HepG2 (cell line): Measurements from ENCODE around the gene TRAP1. TPM values are rescaled to one million over a fixed set of nuclear protein-coding genes. Genes with fewer than 3 reads are reported as not detected.

ENCODE experiments used
- HNF4G ChIP-seq, 2 experiments: sonication (generic) in 1 of 2; formaldehyde crosslinking in 1 of 2; IDR thresholded peaks; 2 replicates each; pipeline versions ENCODE4 v1.4.0 to v1.6.1; 2011 to 2020; ENCODE audit warnings: borderline replicate concordance in 2 of 2, low read depth in 2 of 2, mild to moderate bottlenecking in 2 of 2, low read length in 1 of 2, missing genetic modification reagents in 1 of 2, moderate library complexity in 1 of 2
- KDM1A ChIP-seq: IDR thresholded peaks from 2 replicates; pipeline ENCODE4 v1.6.1; 2016; ENCODE audit warnings: missing compliant biosample characterization
- MAFK ChIP-seq, 2 experiments: IDR thresholded peaks in 1 of 2; conservative IDR thresholded peaks in 1 of 2; 2 replicates each; pipeline ENCODE4 v1.6.1; 2011; ENCODE audit warnings: improper control_type of control experiment in 2 of 2, low read length in 2 of 2
- RBAK ChIP-seq: sonication (generic); formaldehyde crosslinking; IDR thresholded peaks from 2 replicates; pipeline ENCODE4 v1.5.1; 2020; ENCODE audit warnings: mild to moderate bottlenecking, missing genetic modification reagents
- SIX1 ChIP-seq: sonication (generic); formaldehyde crosslinking; IDR thresholded peaks from 2 replicates; pipeline ENCODE4 v1.4.0; 2020; ENCODE audit warnings: missing genetic modification reagents, borderline replicate concordance
- SP4 ChIP-seq: sonication (generic); formaldehyde crosslinking; IDR thresholded peaks from 2 replicates; pipeline ENCODE4 v1.8.1; 2023; ENCODE audit warnings: mild to moderate bottlenecking, missing genetic modification reagents
- ZNF441 ChIP-seq: sonication (generic); formaldehyde crosslinking; IDR thresholded peaks from 2 replicates; pipeline ENCODE4 v1.7.0; 2021; ENCODE audit warnings: missing genetic modification reagents, borderline replicate concordance
- polyA plus RNA-seq, 8 experiments: library from polyadenylated mRNA; depleted of rRNA in 3 of 8; stranded (reverse) in 7 of 8; unstranded in 1 of 8; fragments of >200 nt; fragmentation: Illumina TruSeq in 4 of 8; extraction: Trizol in 4 of 8; gene quantifications; 2 replicates each; pipeline versions ENCODE4 v1.2.1 to v1.2.3, GENCODE V29; 2011 to 2016; ENCODE audit warnings: low read depth in 4 of 8, missing spikeins in 1 of 8, mixed read lengths in 1 of 8; ENCODE audit not compliant: insufficient read depth in 1 of 8
- total RNA-seq, 5 experiments: library from RNA; depleted of rRNA; stranded (reverse); fragments of >200 nt; fragmentation: Illumina TruSeq; extraction: Trizol; gene quantifications; 2 replicates each; pipeline ENCODE4 v1.2.3, GENCODE V29; 2016; ENCODE audit warnings: low read depth in 1 of 5
- TF ChIP-seq, protein P1 (sequence below): sonication (generic); formaldehyde crosslinking; IDR thresholded peaks from 2 replicates; pipeline ENCODE4 v1.5.0; 2020; ENCODE audit warnings: missing genetic modification reagents
- TF ChIP-seq, protein P2 (sequence below): sonication (generic); formaldehyde crosslinking; IDR thresholded peaks from 2 replicates; pipeline ENCODE4 v1.5.0; 2020; ENCODE audit warnings: missing genetic modification reagents
- TF ChIP-seq, protein P3 (sequence below): sonication (generic); formaldehyde crosslinking; IDR thresholded peaks from 2 replicates; pipeline ENCODE4 v1.5.0; 2020; ENCODE audit warnings: missing genetic modification reagents, mild to moderate bottlenecking, borderline replicate concordance
- TF ChIP-seq, protein P4 (sequence below): sonication (generic); formaldehyde crosslinking; IDR thresholded peaks from 2 replicates; pipeline ENCODE4 v1.5.0; 2020; ENCODE audit warnings: mild to moderate bottlenecking, missing genetic modification reagents
- TF ChIP-seq, protein P5 (sequence below): sonication (generic); formaldehyde crosslinking; IDR thresholded peaks from 2 replicates; pipeline ENCODE4 v1.4.0; 2020; ENCODE audit warnings: missing genetic modification reagents
- TF ChIP-seq, protein P6 (sequence below): IDR thresholded peaks from 2 replicates; pipeline ENCODE4 v1.6.1; 2016; ENCODE audit warnings: low read depth, missing genetic modification reagents, missing compliant biosample characterization

The TRAP1 gene
- total and polyA plus RNA-seq, 2 of the 13 experiments (the other 11 are each of a cell fraction or from before 2014, with no cell fraction given): 127 to 240 TPM

DNA sequence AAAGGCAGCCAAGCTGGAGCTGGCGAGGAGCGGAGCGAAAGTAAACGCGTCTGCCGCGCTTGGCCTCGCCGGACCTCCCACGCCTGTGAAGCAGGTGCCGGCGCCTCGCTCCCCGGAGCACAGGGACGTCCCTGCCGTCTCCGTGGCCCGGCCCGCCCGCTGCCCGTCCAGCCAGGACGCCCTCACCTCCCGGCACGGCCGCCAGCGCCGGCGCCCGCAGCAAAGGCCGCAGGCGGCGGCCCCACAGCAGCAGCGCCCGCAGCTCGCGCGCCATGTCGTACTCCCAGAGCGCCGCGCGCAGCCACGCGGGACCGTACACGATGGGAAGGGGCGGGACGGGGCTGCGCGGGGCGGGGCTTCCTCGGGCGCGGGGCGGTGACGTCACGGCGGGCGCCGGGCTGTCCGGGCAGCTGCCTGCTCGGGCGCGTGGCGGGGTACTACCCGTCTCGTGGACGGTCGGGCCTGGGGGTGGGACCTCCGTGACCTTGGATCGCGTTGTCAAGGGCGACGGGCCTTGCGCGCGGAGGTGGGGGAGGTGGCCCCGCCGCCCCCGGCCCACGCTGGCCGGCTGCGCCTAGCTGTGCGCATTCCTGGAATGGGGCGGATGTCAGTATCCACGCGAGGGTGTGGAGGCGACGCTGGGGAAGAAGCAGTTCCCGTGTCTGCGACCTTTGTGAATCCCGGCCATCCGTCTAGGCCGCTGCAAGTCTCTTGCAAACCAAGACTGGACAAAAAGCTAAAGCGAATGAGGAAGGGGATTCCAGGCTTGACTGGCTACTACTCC lies at the start of gene TRAP1 (continued):
- TF ChIP-seq, protein P1, sequence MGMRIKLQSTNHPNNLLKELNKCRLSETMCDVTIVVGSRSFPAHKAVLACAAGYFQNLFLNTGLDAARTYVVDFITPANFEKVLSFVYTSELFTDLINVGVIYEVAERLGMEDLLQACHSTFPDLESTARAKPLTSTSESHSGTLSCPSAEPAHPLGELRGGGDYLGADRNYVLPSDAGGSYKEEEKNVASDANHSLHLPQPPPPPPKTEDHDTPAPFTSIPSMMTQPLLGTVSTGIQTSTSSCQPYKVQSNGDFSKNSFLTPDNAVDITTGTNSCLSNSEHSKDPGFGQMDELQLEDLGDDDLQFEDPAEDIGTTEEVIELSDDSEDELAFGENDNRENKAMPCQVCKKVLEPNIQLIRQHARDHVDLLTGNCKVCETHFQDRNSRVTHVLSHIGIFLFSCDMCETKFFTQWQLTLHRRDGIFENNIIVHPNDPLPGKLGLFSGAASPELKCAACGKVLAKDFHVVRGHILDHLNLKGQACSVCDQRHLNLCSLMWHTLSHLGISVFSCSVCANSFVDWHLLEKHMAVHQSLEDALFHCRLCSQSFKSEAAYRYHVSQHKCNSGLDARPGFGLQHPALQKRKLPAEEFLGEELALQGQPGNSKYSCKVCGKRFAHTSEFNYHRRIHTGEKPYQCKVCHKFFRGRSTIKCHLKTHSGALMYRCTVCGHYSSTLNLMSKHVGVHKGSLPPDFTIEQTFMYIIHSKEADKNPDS (CRISPR knock-in tag): 0 out of 2 replicates have a peak, but pooled peaks have one; percentile 40
- TF ChIP-seq RBAK (CRISPR knock-in tag) (no peak), HNF4G (IDR thresholded peaks at IDR 0.05; ENCODE audit: borderline replicate concordance, low read depth, low read length) (no peak), HNF4G (CRISPR knock-in tag; IDR thresholded peaks at IDR 0.05; ENCODE audit: borderline replicate concordance, low read depth) (peak; percentile 38; the same call in 1 of the 2 replicates), KDM1A (CRISPR knock-in tag) (no peak), SIX1 (CRISPR knock-in tag) (no peak), ZNF441 (peak; percentile 52; the same call in 1 of the 2 replicates), SP4 (CRISPR knock-in tag) (peak; percentile 97), MAFK (conservative IDR thresholded peaks at IDR 0.05 in 1 of 2, IDR thresholded peaks at IDR 0.05 in 1 of 2; ENCODE audit: low read length in 2 of 2) (no peak)
- TF ChIP-seq, protein P2, sequence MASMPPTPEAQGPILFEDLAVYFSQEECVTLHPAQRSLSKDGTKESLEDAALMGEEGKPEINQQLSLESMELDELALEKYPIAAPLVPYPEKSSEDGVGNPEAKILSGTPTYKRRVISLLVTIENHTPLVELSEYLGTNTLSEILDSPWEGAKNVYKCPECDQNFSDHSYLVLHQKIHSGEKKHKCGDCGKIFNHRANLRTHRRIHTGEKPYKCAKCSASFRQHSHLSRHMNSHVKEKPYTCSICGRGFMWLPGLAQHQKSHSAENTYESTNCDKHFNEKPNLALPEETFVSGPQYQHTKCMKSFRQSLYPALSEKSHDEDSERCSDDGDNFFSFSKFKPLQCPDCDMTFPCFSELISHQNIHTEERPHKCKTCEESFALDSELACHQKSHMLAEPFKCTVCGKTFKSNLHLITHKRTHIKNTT (CRISPR knock-in tag): no peak
- TF ChIP-seq, protein P3, sequence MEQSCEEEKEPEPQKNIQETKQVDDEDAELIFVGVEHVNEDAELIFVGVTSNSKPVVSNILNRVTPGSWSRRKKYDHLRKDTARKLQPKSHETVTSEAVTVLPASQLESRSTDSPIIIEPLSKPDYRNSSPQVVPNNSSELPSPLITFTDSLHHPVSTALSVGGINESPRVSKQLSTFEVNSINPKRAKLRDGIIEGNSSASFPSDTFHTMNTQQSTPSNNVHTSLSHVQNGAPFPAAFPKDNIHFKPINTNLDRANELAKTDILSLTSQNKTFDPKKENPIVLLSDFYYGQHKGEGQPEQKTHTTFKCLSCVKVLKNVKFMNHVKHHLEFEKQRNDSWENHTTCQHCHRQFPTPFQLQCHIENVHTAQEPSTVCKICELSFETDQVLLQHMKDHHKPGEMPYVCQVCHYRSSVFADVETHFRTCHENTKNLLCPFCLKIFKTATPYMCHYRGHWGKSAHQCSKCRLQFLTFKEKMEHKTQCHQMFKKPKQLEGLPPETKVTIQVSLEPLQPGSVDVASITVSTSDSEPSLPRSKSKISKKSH: no peak
- TF ChIP-seq, protein P4, sequence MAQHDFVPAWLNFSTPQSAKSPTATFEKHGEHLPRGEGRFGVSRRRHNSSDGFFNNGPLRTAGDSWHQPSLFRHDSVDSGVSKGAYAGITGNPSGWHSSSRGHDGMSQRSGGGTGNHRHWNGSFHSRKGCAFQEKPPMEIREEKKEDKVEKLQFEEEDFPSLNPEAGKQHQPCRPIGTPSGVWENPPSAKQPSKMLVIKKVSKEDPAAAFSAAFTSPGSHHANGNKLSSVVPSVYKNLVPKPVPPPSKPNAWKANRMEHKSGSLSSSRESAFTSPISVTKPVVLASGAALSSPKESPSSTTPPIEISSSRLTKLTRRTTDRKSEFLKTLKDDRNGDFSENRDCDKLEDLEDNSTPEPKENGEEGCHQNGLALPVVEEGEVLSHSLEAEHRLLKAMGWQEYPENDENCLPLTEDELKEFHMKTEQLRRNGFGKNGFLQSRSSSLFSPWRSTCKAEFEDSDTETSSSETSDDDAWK (CRISPR knock-in tag): no peak
- TF ChIP-seq, protein P5, sequence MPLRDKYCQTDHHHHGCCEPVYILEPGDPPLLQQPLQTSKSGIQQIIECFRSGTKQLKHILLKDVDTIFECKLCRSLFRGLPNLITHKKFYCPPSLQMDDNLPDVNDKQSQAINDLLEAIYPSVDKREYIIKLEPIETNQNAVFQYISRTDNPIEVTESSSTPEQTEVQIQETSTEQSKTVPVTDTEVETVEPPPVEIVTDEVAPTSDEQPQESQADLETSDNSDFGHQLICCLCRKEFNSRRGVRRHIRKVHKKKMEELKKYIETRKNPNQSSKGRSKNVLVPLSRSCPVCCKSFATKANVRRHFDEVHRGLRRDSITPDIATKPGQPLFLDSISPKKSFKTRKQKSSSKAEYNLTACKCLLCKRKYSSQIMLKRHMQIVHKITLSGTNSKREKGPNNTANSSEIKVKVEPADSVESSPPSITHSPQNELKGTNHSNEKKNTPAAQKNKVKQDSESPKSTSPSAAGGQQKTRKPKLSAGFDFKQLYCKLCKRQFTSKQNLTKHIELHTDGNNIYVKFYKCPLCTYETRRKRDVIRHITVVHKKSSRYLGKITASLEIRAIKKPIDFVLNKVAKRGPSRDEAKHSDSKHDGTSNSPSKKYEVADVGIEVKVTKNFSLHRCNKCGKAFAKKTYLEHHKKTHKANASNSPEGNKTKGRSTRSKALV (CRISPR knock-in tag): no peak
- TF ChIP-seq, protein P6, sequence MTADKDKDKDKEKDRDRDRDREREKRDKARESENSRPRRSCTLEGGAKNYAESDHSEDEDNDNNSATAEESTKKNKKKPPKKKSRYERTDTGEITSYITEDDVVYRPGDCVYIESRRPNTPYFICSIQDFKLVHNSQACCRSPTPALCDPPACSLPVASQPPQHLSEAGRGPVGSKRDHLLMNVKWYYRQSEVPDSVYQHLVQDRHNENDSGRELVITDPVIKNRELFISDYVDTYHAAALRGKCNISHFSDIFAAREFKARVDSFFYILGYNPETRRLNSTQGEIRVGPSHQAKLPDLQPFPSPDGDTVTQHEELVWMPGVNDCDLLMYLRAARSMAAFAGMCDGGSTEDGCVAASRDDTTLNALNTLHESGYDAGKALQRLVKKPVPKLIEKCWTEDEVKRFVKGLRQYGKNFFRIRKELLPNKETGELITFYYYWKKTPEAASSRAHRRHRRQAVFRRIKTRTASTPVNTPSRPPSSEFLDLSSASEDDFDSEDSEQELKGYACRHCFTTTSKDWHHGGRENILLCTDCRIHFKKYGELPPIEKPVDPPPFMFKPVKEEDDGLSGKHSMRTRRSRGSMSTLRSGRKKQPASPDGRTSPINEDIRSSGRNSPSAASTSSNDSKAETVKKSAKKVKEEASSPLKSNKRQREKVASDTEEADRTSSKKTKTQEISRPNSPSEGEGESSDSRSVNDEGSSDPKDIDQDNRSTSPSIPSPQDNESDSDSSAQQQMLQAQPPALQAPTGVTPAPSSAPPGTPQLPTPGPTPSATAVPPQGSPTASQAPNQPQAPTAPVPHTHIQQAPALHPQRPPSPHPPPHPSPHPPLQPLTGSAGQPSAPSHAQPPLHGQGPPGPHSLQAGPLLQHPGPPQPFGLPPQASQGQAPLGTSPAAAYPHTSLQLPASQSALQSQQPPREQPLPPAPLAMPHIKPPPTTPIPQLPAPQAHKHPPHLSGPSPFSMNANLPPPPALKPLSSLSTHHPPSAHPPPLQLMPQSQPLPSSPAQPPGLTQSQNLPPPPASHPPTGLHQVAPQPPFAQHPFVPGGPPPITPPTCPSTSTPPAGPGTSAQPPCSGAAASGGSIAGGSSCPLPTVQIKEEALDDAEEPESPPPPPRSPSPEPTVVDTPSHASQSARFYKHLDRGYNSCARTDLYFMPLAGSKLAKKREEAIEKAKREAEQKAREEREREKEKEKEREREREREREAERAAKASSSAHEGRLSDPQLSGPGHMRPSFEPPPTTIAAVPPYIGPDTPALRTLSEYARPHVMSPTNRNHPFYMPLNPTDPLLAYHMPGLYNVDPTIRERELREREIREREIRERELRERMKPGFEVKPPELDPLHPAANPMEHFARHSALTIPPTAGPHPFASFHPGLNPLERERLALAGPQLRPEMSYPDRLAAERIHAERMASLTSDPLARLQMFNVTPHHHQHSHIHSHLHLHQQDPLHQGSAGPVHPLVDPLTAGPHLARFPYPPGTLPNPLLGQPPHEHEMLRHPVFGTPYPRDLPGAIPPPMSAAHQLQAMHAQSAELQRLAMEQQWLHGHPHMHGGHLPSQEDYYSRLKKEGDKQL (CRISPR knock-in tag): no peak
